ENCODE results near the gene FOXJ3.

FOXJ3 gene

GRCh38 chr1:42171679-42172266, 163.3 kb downstream of the FOXJ3 start:
- DNase-seq (ENCODE audit: low read depth in 1 of 2, low spot score in 1 of 2) = no peak

- DNase-seq (ENCODE audit: low read depth in 1 of 2, low spot score in 1 of 2) = no peak
Measured at GRCh38 chr1:42170779-42171621, 164.0 kb downstream of the FOXJ3 start.

GRCh38 chr1:42168763-42169162, 166.3 kb downstream of the FOXJ3 start:
- DNase-seq (ENCODE audit: low read depth in 1 of 2, low spot score in 1 of 2) = no peak

- no peak for DNase-seq (ENCODE audit: low read depth in 1 of 2, low spot score in 1 of 2)
Measured at GRCh38 chr1:42168391-42168670, 166.7 kb downstream of the FOXJ3 start.

GRCh38 chr1:42167611-42168390, 167.2 kb downstream of the FOXJ3 start:
- no peak for DNase-seq (ENCODE audit: low read depth in 1 of 2, low spot score in 1 of 2)

GRCh38 chr1:42165511-42166210, 169.4 kb downstream of the FOXJ3 start:
- DNase-seq (ENCODE audit: low read depth in 1 of 2, low spot score in 1 of 2) = no peak

- no peak for DNase-seq (ENCODE audit: low read depth in 1 of 2, low spot score in 1 of 2)
Measured at GRCh38 chr1:42164551-42165420, 170.2 kb downstream of the FOXJ3 start, which contains the start of gene GUCA2A. GUCA2A (minus strand) TSS chr1:42164745; CDS start chr1:42164712, 33 bp downstream.

- DNase-seq (ENCODE audit: low read depth in 1 of 2, low spot score in 1 of 2) = no peak
Measured at GRCh38 chr1:42163536-42164503, 171.2 kb downstream of the FOXJ3 start.

- no peak for DNase-seq (ENCODE audit: low read depth in 1 of 2, low spot score in 1 of 2)
Measured at GRCh38 chr1:42163114-42163513, 171.9 kb downstream of the FOXJ3 start.

- DNase-seq (ENCODE audit: low read depth in 1 of 2, low spot score in 1 of 2) = no peak
Measured at GRCh38 chr1:42162181-42162580, 172.9 kb downstream of the FOXJ3 start.

- no peak for DNase-seq (ENCODE audit: low read depth in 1 of 2, low spot score in 1 of 2)
Measured at GRCh38 chr1:42158189-42158588, 176.8 kb downstream of the FOXJ3 start.

GRCh38 chr1:42157667-42158066, 177.4 kb downstream of the FOXJ3 start:
- no peak for DNase-seq (ENCODE audit: low read depth in 1 of 2, low spot score in 1 of 2)

- no peak for DNase-seq (ENCODE audit: low read depth in 1 of 2, low spot score in 1 of 2)
Measured at GRCh38 chr1:42155362-42155761, 179.7 kb downstream of the FOXJ3 start.

- no peak for DNase-seq (ENCODE audit: low read depth in 1 of 2, low spot score in 1 of 2)
Measured at GRCh38 chr1:42154685-42155084, 180.3 kb downstream of the FOXJ3 start.

GRCh38 chr1:42153624-42154023, 181.4 kb downstream of the FOXJ3 start:
- DNase-seq (ENCODE audit: low read depth in 1 of 2, low spot score in 1 of 2) = no peak

GRCh38 chr1:42152907-42153600, 182.0 kb downstream of the FOXJ3 start, which contains the start of gene GUCA2B:
GUCA2B (plus strand) TSS chr1:42153410; CDS start chr1:42153451, 41 bp downstream.
- DNase-seq (ENCODE audit: low read depth in 1 of 2, low spot score in 1 of 2) = no peak

GRCh38 chr1:42152119-42152518, 182.9 kb downstream of the FOXJ3 start:
- no peak for DNase-seq (ENCODE audit: low read depth in 1 of 2, low spot score in 1 of 2)

GRCh38 chr1:42150651-42151050, 184.4 kb downstream of the FOXJ3 start:
- no peak for DNase-seq (ENCODE audit: low read depth in 1 of 2, low spot score in 1 of 2)

- DNase-seq (ENCODE audit: low read depth in 1 of 2, low spot score in 1 of 2) = no peak
Measured at GRCh38 chr1:42148166-42148565, 186.9 kb downstream of the FOXJ3 start.

Measured in activated CD4-positive, alpha-beta T cell treated with anti-CD3 and anti-CD28 coated beads, Interleukin-2, amount 50 U/mL, for 24 hours (primary cell).